Uterus (tissue), 2 donors: Measurements from ENCODE around the gene SENP5.

Experiments used
- CTCF ChIP-seq, 4 experiments: fragments of 200-600 bp in 2 of 4; fragments of 450-650 bp in 2 of 4; sonication (generic) in 2 of 4; IDR thresholded peaks; one replicate each; pipeline ENCODE4 v1.5.1; 2016 to 2019; ENCODE audit warnings: antibody characterized with exemption in 4 of 4, mild to moderate bottlenecking in 2 of 4, moderate library complexity in 1 of 4
- POLR2A ChIP-seq, 2 donors: fragments of 450-650 bp; IDR thresholded peaks; one replicate each; pipeline ENCODE4 v1.6.1; 2016; ENCODE audit warnings: antibody characterized with exemption in 2 of 2, mild to moderate bottlenecking in 1 of 2, moderate library complexity in 1 of 2

- TF ChIP-seq CTCF (IDR thresholded peaks at IDR 0.05) (no peak), POLR2A (IDR thresholded peaks at IDR 0.05) (no peak)
Observed at GRCh38 chr3:196942915-196943277, 75.2 kb downstream of the SENP5 start.
